K562 (cell line): ENCODE data around the gene THRSP. TPM values are rescaled to one million over a fixed set of nuclear protein-coding genes. Genes with fewer than 3 reads are reported as not detected.

Experiments used
- ATAC-seq: fragments of 200-7000 bp; cut with Tn5 transposase; 3 replicates; pipeline ENCODE4 v1.9.1; 2020; ENCODE audit warnings: moderate library complexity
- BruUV-seq: library from RNA; stranded (reverse); fragments of 400-500 nt; replicated peaks from 2 replicates; lab custom pipeline; 2021; lab: Mats Ljungman, UMichigan
- CTCF ChIA-PET: fragments of 300-600 bp; formaldehyde crosslinking; extraction: SDS; loops from one replicate; lab custom pipeline; 2021; ENCODE audit warnings: low intra/inter-chr PET ratio; lab: Yijun Ruan, JAX
- POLR2A ChIA-PET: fragments of 300-600, 350-650 bp; sonication (Branson Sonifier 250); formaldehyde crosslinking; extraction: SDS; loops from one replicate; lab custom pipeline; 2021; ENCODE audit warnings: antibody characterized with exemption, inconsistent platforms; lab: Yijun Ruan, JAX
- DNase-seq, 4 experiments: peaks; one replicate each; pipeline versions ENCODE4 v3.0.0 to v3.0.0-alpha.2; 2011 to 2018; ENCODE audit warnings: low spot score in 3 of 4, mixed read lengths in 3 of 4; ENCODE audit errors: extremely low read depth in 1 of 4
- FAIRE-seq: peaks from 2 replicates; lab custom pipeline; 2011; peaks lifted over from hg19 to GRCh38; lab: Jason Lieb, UNC
- H2AFZ ChIP-seq: 2 replicates; pipeline ENCODE4 v1.6.0; 2011; ENCODE audit warnings: low read depth, low read length, control low read depth, inconsistent platforms
- H3K27ac ChIP-seq: fragments of 200-600 bp; 3 replicates; pipeline ENCODE4 v1.8.0; 2011; ENCODE audit warnings: low read depth, mild to moderate bottlenecking, control low read depth, inconsistent platforms, low read length, moderate library complexity, mixed read lengths; ENCODE audit errors: extremely low read depth
- H3K27me3 ChIP-seq, 2 experiments: fragments of 300-600 bp in 1 of 2; 2 replicates in 1 of 2; 3 replicates in 1 of 2; pipeline versions ENCODE4 v1.6.0 to v1.8.0; 2011; ENCODE audit warnings: inconsistent platforms in 2 of 2, low read length in 2 of 2, mild to moderate bottlenecking in 1 of 2, mixed read lengths in 1 of 2, moderate library complexity in 1 of 2; ENCODE audit not compliant: control insufficient read depth in 2 of 2, insufficient read depth in 2 of 2
- H3K36me3 ChIP-seq: fragments of 300-600 bp; 3 replicates; pipeline ENCODE4 v1.8.0; 2011; ENCODE audit warnings: mild to moderate bottlenecking, low read length, inconsistent platforms; ENCODE audit not compliant: control insufficient read depth, insufficient read depth
- H3K4me1 ChIP-seq, 2 experiments: fragments of 200-600 bp in 1 of 2; replicated peaks in 1 of 2; 2 replicates in 1 of 2; 3 replicates in 1 of 2; pipeline versions ENCODE4 v1.5.1 to v1.8.0; 2011; ENCODE audit warnings: inconsistent platforms in 2 of 2, low read length in 2 of 2, mild to moderate bottlenecking in 1 of 2, mixed read lengths in 1 of 2, moderate library complexity in 1 of 2; ENCODE audit not compliant: control insufficient read depth in 2 of 2, insufficient read depth in 2 of 2
- H3K4me2 ChIP-seq: 2 replicates; pipeline ENCODE4 v1.6.1; 2011; ENCODE audit warnings: low read length, control low read depth, inconsistent platforms, mixed read lengths; ENCODE audit not compliant: insufficient read depth
- H3K4me3 ChIP-seq: fragments of 200-600 bp; sonication (generic), shearing (Covaris generic); 2 replicates; pipeline ENCODE4 v1.5.1; 2016; ENCODE audit warnings: control low read depth, inconsistent platforms
- H3K79me2 ChIP-seq: fragments of 200-600 bp; 3 replicates; pipeline ENCODE4 v1.8.0; 2011; ENCODE audit warnings: low read length, inconsistent platforms; ENCODE audit not compliant: control insufficient read depth, insufficient read depth
- H3K9ac ChIP-seq, 2 experiments: 2 replicates each; pipeline versions ENCODE4 v1.6.0 to v1.6.1; 2011; ENCODE audit warnings: low read depth in 2 of 2, low read length in 2 of 2, control low read depth in 1 of 2, inconsistent platforms in 1 of 2, mild to moderate bottlenecking in 1 of 2, mixed read lengths in 1 of 2; ENCODE audit not compliant: insufficient read depth in 1 of 2
- H3K9me1 ChIP-seq: one replicate; pipeline ENCODE4 v1.6.0; 2011; ENCODE audit warnings: inconsistent platforms, mild to moderate bottlenecking, low read length, moderate library complexity; ENCODE audit not compliant: control insufficient read depth, insufficient read depth
- H3K9me3 ChIP-seq: replicated peaks from 2 replicates; pipeline ENCODE4 v1.5.1; 2011; ENCODE audit warnings: low read depth, low read length, inconsistent platforms; ENCODE audit not compliant: control insufficient read depth, insufficient read depth
- H4K20me1 ChIP-seq: replicated peaks from 2 replicates; pipeline ENCODE4 v1.6.1; 2011; ENCODE audit warnings: low read length, inconsistent platforms, mixed read lengths; ENCODE audit not compliant: control insufficient read depth, insufficient read depth
- CBFB ChIP-seq: sonication (generic); formaldehyde crosslinking; IDR thresholded peaks from 2 replicates; pipeline ENCODE4 v1.4.0; 2020; ENCODE audit warnings: mild to moderate bottlenecking, missing genetic modification reagents
- HNRNPL ChIP-seq: fragments of 200-400 bp; formaldehyde crosslinking; IDR thresholded peaks from 2 replicates; pipeline ENCODE4 v1.6.1; 2017; ENCODE audit warnings: low read depth, mild to moderate bottlenecking, low read length
- RFX1 ChIP-seq: fragments of 450-650 bp; IDR thresholded peaks from 2 replicates; pipeline ENCODE4 v1.6.1; 2016; ENCODE audit warnings: mild to moderate bottlenecking, moderate library complexity
- ZKSCAN1 ChIP-seq: fragments of 150-350 bp; IDR thresholded peaks from 2 replicates; pipeline ENCODE4 v1.6.1; 2016; ENCODE audit warnings: low read depth, low read length
- WGBS: fragments of 100-300 bp; shearing (Covaris generic); methylation state at CpG from one replicate; pipeline ENCODE4 v1.1.6; 2016; ENCODE audit warnings: low coverage, mixed read lengths; ENCODE audit not compliant: insufficient coverage; ENCODE audit errors: missing lambda C conversion rate; 5-methylcytosine and 5-hydroxymethylcytosine counted together
- in situ Hi-C: fragments of 300-500 bp; cut with MboI; formaldehyde crosslinking; loops from 4 replicates; pipeline ENCODE4 v1.15.0; 2018; ENCODE audit warnings: inconsistent platforms, mixed read lengths
- intact Hi-C: fragments of 100-400 bp; cut with micrococcal nuclease; formaldehyde crosslinking; loops from 2 replicates; pipeline ENCODE4 v1.14.2; 2022
- polyA plus RNA-seq, 8 experiments: library from polyadenylated mRNA; depleted of rRNA in 4 of 8; stranded (reverse) in 5 of 8; unstranded in 3 of 8; fragments of >200 nt; fragmentation: Nextera tagmentation in 2 of 8; fragmentation: Illumina TruSeq in 1 of 8; extraction: Ambion mirVana in 2 of 8; extraction: Trizol in 1 of 8; gene quantifications; 2 replicates each; pipeline versions ENCODE4 v1.2.1 to v1.2.3, GENCODE V29; 2011 to 2014; ENCODE audit warnings: inconsistent platforms in 1 of 8, missing spikeins in 1 of 8
- total RNA-seq, 7 experiments: library from RNA; depleted of rRNA in 6 of 7; stranded (reverse); fragments of >200 nt in 6 of 7; fragmentation: Illumina TruSeq in 2 of 7; extraction: Trizol in 2 of 7; gene quantifications; 2 replicates each; pipeline versions ENCODE4 v1.2.1 to v1.2.3, GENCODE V29; 2011 to 2021; ENCODE audit warnings: low replicate concordance in 1 of 7
- TF ChIP-seq, protein P1 (sequence below), 2 experiments: fragments of 450-650 bp in 1 of 2; sonication (generic) in 1 of 2; formaldehyde crosslinking in 1 of 2; IDR thresholded peaks in 1 of 2; conservative IDR thresholded peaks in 1 of 2; 2 replicates each; pipeline versions ENCODE4 v1.6.1 to v1.8.1; 2016 to 2023; ENCODE audit warnings: mild to moderate bottlenecking in 2 of 2, moderate library complexity in 2 of 2, inconsistent platforms in 1 of 2, missing genetic modification reagents in 1 of 2
- TF ChIP-seq, protein P2 (sequence below): fragments of 450-650 bp; IDR thresholded peaks from 2 replicates; pipeline ENCODE4 v1.6.1; 2016; ENCODE audit warnings: borderline replicate concordance

THRSP gene
- total and polyA plus RNA-seq, 9 of the 15 experiments (the other 6 are each of a cell fraction or from before 2014, with no cell fraction given), result 0.23 to 0.56 (median 0.31) TPM; not detected in 2

DNA sequence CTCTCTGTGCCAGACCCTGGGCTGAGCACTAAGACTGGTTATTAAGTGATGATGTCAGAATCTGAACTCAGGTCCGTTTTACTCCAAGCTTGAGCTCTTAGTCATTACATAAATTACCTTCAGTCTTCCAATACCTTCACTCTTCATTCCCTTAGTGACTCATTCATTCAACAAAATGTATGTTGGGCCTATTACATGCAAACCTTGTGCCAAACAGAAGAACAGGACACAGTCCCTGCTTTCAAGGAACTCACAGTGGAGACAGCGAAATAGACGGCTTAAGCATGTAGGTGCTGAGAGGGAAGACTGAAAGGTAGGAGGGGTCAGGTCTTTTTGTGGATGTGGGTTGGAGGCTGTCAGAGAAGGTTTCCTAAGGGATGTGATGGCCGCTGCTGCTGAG lies 43.9 kb upstream of the THRSP start:
- POLR2A ChIA-PET, result no interaction called here
- FAIRE-seq, result no peak
- Histone ChIP-seq H3K9ac (no peak overlapping the region), H3K27ac (no peak overlapping the region), H3K9me1 (no peaks in the 10 kb centered on the region), H3K4me3 (no peak overlapping the region), H2AFZ (no peak overlapping the region), H3K4me1 (peaks cover 8 to 10% of the 10 kb centered on the region in 2 experiments; a peak in 4 of 5 replicates), H4K20me1 (no peaks in the 10 kb centered on the region), H3K36me3 (no peaks in the 10 kb centered on the region), H3K9me3 (no peaks in the 10 kb centered on the region), H3K79me2 (peaks cover 12% of the 10 kb centered on the region; the same call in 2 of the 3 replicates), H3K27me3 (no peaks in the 10 kb centered on the region), H3K4me2 (no peak overlapping the region)
- intact Hi-C loops (loop anchor here (10.0 kb wide), 1 partner anchor 545 kb away; no protein-coding TSS in a partner anchor), in situ Hi-C loops (no loop called here)
- no TSS peak for BruUV-seq
- CTCF ChIA-PET, result no interaction called here
- DNase-seq, result no peak
- WGBS, result 35% methylated on average over 4 of the region's 4 CpGs
- TF ChIP-seq, protein P1, sequence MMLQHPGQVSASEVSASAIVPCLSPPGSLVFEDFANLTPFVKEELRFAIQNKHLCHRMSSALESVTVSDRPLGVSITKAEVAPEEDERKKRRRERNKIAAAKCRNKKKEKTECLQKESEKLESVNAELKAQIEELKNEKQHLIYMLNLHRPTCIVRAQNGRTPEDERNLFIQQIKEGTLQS (IDR thresholded peaks at IDR 0.05), result peak; percentile 31; the same call in 1 of the 2 replicates
- TF ChIP-seq, protein P1 (CRISPR knock-in tag; conservative IDR thresholded peaks at IDR 0.05), result no peak
- no peak for TF ChIP-seq ZKSCAN1
- no peak for ATAC-seq

DNA sequence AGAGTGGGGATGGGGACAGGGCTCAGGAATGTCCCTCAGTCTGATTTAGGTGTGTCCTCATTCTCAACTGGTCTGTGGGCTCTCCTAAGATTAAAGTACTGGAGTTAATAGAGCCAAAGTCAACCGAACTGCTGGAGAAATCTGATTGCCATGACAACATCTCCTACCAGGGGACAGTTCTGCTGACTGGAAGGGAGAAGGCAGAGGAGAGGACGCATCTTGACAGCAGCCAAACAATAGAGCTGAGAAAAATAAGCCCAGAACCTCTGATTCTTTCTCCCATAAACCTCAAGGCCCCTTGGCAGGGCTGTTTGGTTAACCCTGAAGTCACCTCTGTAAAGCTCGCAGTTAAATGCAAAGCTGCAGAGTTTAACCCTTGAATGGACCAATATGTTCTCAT lies 43.4 kb upstream of the THRSP start:
- no peaks in the 10 kb centered on the region for H3K27me3 ChIP-seq
- H3K9me1 ChIP-seq, result no peaks in the 10 kb centered on the region
- in situ Hi-C loops (no loop called here), intact Hi-C loops (no loop called here)
- no peaks in the 10 kb centered on the region for H3K9me3 ChIP-seq
- FAIRE-seq, result no peak
- no peak overlapping the region for H3K4me3 ChIP-seq
- H3K4me1 ChIP-seq, result peaks cover 7 to 10% of the 10 kb centered on the region in 2 experiments; a peak in 4 of 5 replicates
- CTCF ChIA-PET, result no interaction called here
- peaks cover 11% of the 10 kb centered on the region; the same call in 2 of the 3 replicates for H3K79me2 ChIP-seq
- no peaks in the 10 kb centered on the region for H4K20me1 ChIP-seq
- H3K27ac ChIP-seq, result no peak overlapping the region
- no peak overlapping the region for H2AFZ ChIP-seq
- no peak for DNase-seq
- no peak; the same call in 1 of the 3 replicates for ATAC-seq
- no peaks in the 10 kb centered on the region for H3K36me3 ChIP-seq
- no TSS peak for BruUV-seq
- 24% methylated on average over 3 of the region's 3 CpGs for WGBS
- POLR2A ChIA-PET, result no interaction called here
- no peak overlapping the region for H3K9ac ChIP-seq
- H3K4me2 ChIP-seq, result no peak overlapping the region
- TF ChIP-seq CBFB (CRISPR knock-in tag), result no peak
- peak; percentile 62 for TF ChIP-seq RFX1
- TF ChIP-seq, protein P2, sequence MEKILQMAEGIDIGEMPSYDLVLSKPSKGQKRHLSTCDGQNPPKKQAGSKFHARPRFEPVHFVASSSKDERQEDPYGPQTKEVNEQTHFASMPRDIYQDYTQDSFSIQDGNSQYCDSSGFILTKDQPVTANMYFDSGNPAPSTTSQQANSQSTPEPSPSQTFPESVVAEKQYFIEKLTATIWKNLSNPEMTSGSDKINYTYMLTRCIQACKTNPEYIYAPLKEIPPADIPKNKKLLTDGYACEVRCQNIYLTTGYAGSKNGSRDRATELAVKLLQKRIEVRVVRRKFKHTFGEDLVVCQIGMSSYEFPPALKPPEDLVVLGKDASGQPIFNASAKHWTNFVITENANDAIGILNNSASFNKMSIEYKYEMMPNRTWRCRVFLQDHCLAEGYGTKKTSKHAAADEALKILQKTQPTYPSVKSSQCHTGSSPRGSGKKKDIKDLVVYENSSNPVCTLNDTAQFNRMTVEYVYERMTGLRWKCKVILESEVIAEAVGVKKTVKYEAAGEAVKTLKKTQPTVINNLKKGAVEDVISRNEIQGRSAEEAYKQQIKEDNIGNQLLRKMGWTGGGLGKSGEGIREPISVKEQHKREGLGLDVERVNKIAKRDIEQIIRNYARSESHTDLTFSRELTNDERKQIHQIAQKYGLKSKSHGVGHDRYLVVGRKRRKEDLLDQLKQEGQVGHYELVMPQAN, result no peak
- no peak for TF ChIP-seq HNRNPL
